SK-N-SH (cell line): ENCODE results near the gene RSU1. TPM values are rescaled to one million over a fixed set of nuclear protein-coding genes. Genes with fewer than 3 reads are reported as not detected.
"Not testable (repeated sequence)": the region's sequence is repeated elsewhere in the genome, so short reads cannot be mapped to it uniquely, and the experiment has no call there.

Experiments
- CTCF ChIA-PET: fragments of 300-600, 350-600 bp; formaldehyde crosslinking; extraction: SDS; loops from one replicate; lab custom pipeline; 2021; lab: Yijun Ruan, JAX
- POLR2A ChIA-PET: fragments of 350-600 bp; sonication (Branson Sonifier 250); formaldehyde crosslinking; extraction: SDS; loops from one replicate; lab custom pipeline; 2020; ENCODE audit warnings: antibody characterized with exemption, inconsistent platforms; lab: Yijun Ruan, JAX
- DNase-seq: peaks from one replicate; pipeline ENCODE4 v3.0.0; 2012
- H2AFZ ChIP-seq: fragments of 200-600 bp; sonication (generic); 2 replicates; pipeline ENCODE4 v1.8.1; 2016; ENCODE audit warnings: antibody characterized with exemption, mild to moderate bottlenecking, low read depth
- H3F3A ChIP-seq: fragments of 200-600 bp; sonication (generic); replicated peaks from 2 replicates; pipeline ENCODE3; 2016; ENCODE audit warnings: antibody characterized with exemption, mild to moderate bottlenecking; ENCODE audit not compliant: insufficient read depth
- H3K27ac ChIP-seq, 2 experiments: fragments of 200-500 bp in 1 of 2; fragments of 200-600 bp in 1 of 2; sonication (Bioruptor generic) in 1 of 2; sonication (generic), shearing (Covaris generic) in 1 of 2; 2 replicates each; pipeline versions ENCODE4 v1.5.1 to v1.6.1; 2014 to 2016; ENCODE audit warnings: low read depth in 2 of 2, inconsistent platforms in 1 of 2, low read length in 1 of 2, mild to moderate bottlenecking in 1 of 2, mixed read lengths in 1 of 2
- H3K27me3 ChIP-seq: fragments of 200-600 bp; sonication (generic), shearing (Covaris generic); 2 replicates; pipeline ENCODE4 v1.6.1; 2016; ENCODE audit warnings: mixed run types; ENCODE audit not compliant: insufficient read depth
- H3K36me3 ChIP-seq, 2 experiments: fragments of 200-500 bp in 1 of 2; fragments of 200-600 bp in 1 of 2; sonication (Bioruptor generic) in 1 of 2; sonication (generic) in 1 of 2; replicated peaks in 1 of 2; 2 replicates each; pipeline versions ENCODE3 to v1.5.1; 2014 to 2016; ENCODE audit warnings: low read length in 1 of 2, mild to moderate bottlenecking in 1 of 2; ENCODE audit not compliant: insufficient read depth in 2 of 2, control insufficient read depth in 1 of 2
- H3K4me1 ChIP-seq, 2 experiments: fragments of 200-500 bp in 1 of 2; fragments of 200-600 bp in 1 of 2; sonication (Bioruptor generic) in 1 of 2; sonication (generic), shearing (Covaris generic) in 1 of 2; 2 replicates each; pipeline versions ENCODE4 v1.5.1 to v1.6.1; 2014 to 2016; ENCODE audit warnings: low read depth in 1 of 2, low read length in 1 of 2, mixed run types in 1 of 2; ENCODE audit not compliant: insufficient read depth in 2 of 2, control insufficient read depth in 1 of 2
- H3K4me2 ChIP-seq: fragments of 200-600 bp; sonication (generic), shearing (Covaris generic); 2 replicates; pipeline ENCODE4 v1.6.1; 2017; ENCODE audit warnings: mixed run types
- H3K4me3 ChIP-seq, 2 experiments: fragments of 200-500 bp in 1 of 2; fragments of 200-600 bp in 1 of 2; sonication (Bioruptor generic) in 1 of 2; sonication (generic), shearing (Covaris generic) in 1 of 2; 2 replicates each; pipeline versions ENCODE4 v1.5.1 to v1.8.1; 2014 to 2016; ENCODE audit warnings: low read depth in 2 of 2, inconsistent platforms in 1 of 2, low read length in 1 of 2, mild to moderate bottlenecking in 1 of 2, mixed read lengths in 1 of 2, moderate library complexity in 1 of 2
- H3K79me2 ChIP-seq: fragments of 200-600 bp; sonication (generic); 2 replicates; pipeline ENCODE4 v1.8.1; 2017; ENCODE audit warnings: mild to moderate bottlenecking; ENCODE audit not compliant: insufficient read depth
- H3K9ac ChIP-seq: fragments of 200-600 bp; sonication (generic); 2 replicates; pipeline ENCODE4 v1.6.1; 2017; ENCODE audit warnings: mixed run types
- H3K9me2 ChIP-seq: fragments of 200-600 bp; sonication (generic); 2 replicates; pipeline ENCODE4 v1.6.1; 2017; ENCODE audit warnings: mixed run types
- H3K9me3 ChIP-seq: fragments of 200-600 bp; sonication (generic); 2 replicates; pipeline ENCODE4 v1.6.1; 2017; ENCODE audit warnings: mixed run types, mild to moderate bottlenecking, moderate library complexity
- H4K20me1 ChIP-seq: fragments of 200-600 bp; sonication (generic); 2 replicates; pipeline ENCODE4 v1.6.1; 2017; ENCODE audit warnings: mild to moderate bottlenecking, mixed run types; ENCODE audit not compliant: insufficient read depth
- ELF1 ChIP-seq: IDR thresholded peaks from 2 replicates; pipeline ENCODE4 v1.4.0; 2012
- EP300 ChIP-seq, 2 experiments: IDR thresholded peaks; 2 replicates each; pipeline versions ENCODE4 v1.4.0 to v1.6.1; 2012; ENCODE audit warnings: borderline replicate concordance in 1 of 2, low read depth in 1 of 2, low read length in 1 of 2
- GATA2 ChIP-seq: sonication (generic); formaldehyde crosslinking; IDR thresholded peaks from 2 replicates; pipeline ENCODE4 v1.5.0; 2020; ENCODE audit warnings: mild to moderate bottlenecking, missing genetic modification reagents
- IRF3 ChIP-seq: fragments of 150-350 bp; IDR thresholded peaks from 2 replicates; pipeline ENCODE4 v1.6.1; 2016; ENCODE audit warnings: mild to moderate bottlenecking, low read depth, low read length
- JUND ChIP-seq: IDR thresholded peaks from 2 replicates; pipeline ENCODE4 v1.4.0; 2012
- MEF2A ChIP-seq: IDR thresholded peaks from 2 replicates; pipeline ENCODE4 v1.4.0; 2012; ENCODE audit warnings: low read depth, borderline replicate concordance
- NFIC ChIP-seq: IDR thresholded peaks from 2 replicates; pipeline ENCODE4 v1.4.0; 2012; ENCODE audit warnings: borderline replicate concordance
- RCOR1 ChIP-seq: fragments of 150-350 bp; IDR thresholded peaks from 2 replicates; pipeline ENCODE4 v1.6.1; 2017; ENCODE audit warnings: antibody characterized with exemption, low read length
- SMC3 ChIP-seq: IDR thresholded peaks from 2 replicates; pipeline ENCODE4 v1.6.1; 2012; ENCODE audit warnings: low read depth, low read length, improper control_type of control experiment
- TAF1 ChIP-seq: IDR thresholded peaks from 2 replicates; pipeline ENCODE4 v1.6.1; 2012; ENCODE audit warnings: low read depth, mild to moderate bottlenecking, low read length, moderate library complexity, borderline replicate concordance
- WGBS: methylation state at CpG from one replicate; pipeline ENCODE4 v1.1.6; 2017; ENCODE audit warnings: low lambda C conversion rate; 5-methylcytosine and 5-hydroxymethylcytosine counted together
- polyA plus RNA-seq, 3 experiments: library from polyadenylated mRNA; depleted of rRNA; stranded (reverse); fragments of >200 nt; gene quantifications; 2 replicates each; pipeline ENCODE4 v1.2.3, GENCODE V29; 2012
- TF ChIP-seq, protein P1 (sequence below): IDR thresholded peaks from 2 replicates; pipeline ENCODE4 v1.4.0; 2012; ENCODE audit warnings: low read depth, borderline replicate concordance
- TF ChIP-seq, protein P2 (sequence below): IDR thresholded peaks from 2 replicates; pipeline ENCODE4 v1.4.0; 2012; ENCODE audit warnings: low read depth

The RSU1 gene
- polyA plus RNA-seq, 1 of the 3 experiments (the other 2 are of a cell fraction): 59.8 TPM

- Histone ChIP-seq H3K79me2 (peaks cover 9% of the 10 kb centered on the region; the same call in 1 of the 2 replicates), H3K4me1 (no peaks in the 10 kb centered on the region), H2AFZ (no peak overlapping the region), H3K36me3 (peaks cover 16 to 17% of the 10 kb centered on the region in 2 experiments), H4K20me1 (no peaks in the 10 kb centered on the region), H3K4me2 (no peak overlapping the region), H3K27ac (no peak overlapping the region), H3K9me3 (no peaks in the 10 kb centered on the region), H3K27me3 (no peaks in the 10 kb centered on the region), H3K4me3 (no peak overlapping the region), H3K9me2 (no peaks in the 10 kb centered on the region), H3F3A (no peaks in the 10 kb centered on the region), H3K9ac (no peak overlapping the region)
- DNase-seq: no peak
- WGBS: 86% methylated on average over 6 of the region's 6 CpGs
- ChIA-PET CTCF (no interaction called here), POLR2A (no interaction called here)
- TF ChIP-seq, protein P1, sequence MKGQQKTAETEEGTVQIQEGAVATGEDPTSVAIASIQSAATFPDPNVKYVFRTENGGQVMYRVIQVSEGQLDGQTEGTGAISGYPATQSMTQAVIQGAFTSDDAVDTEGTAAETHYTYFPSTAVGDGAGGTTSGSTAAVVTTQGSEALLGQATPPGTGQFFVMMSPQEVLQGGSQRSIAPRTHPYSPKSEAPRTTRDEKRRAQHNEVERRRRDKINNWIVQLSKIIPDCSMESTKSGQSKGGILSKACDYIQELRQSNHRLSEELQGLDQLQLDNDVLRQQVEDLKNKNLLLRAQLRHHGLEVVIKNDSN: no peak
- TF ChIP-seq, protein P2, sequence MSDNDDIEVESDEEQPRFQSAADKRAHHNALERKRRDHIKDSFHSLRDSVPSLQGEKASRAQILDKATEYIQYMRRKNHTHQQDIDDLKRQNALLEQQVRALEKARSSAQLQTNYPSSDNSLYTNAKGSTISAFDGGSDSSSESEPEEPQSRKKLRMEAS: no peak
- TF ChIP-seq MEF2A (no peak), SMC3 (no peak), ELF1 (no peak), EP300 (IDR thresholded peaks at IDR 0.05; ENCODE audit: borderline replicate concordance in 1 of 2, low read depth in 1 of 2, low read length in 1 of 2) (no peak), JUND (no peak)
These were observed 62.5 kb downstream of the RSU1 start for GRCh38 chr10:16754765-16755164.

- POLR2A ChIA-PET, H3K4me3 ChIP-seq, DNase-seq, CTCF ChIA-PET, H4K20me1 ChIP-seq, H3K9me3 ChIP-seq, H3K9ac ChIP-seq, H3K79me2 ChIP-seq, H3K4me1 ChIP-seq, H2AFZ ChIP-seq, H3K9me2 ChIP-seq, H3K4me2 ChIP-seq, H3K27me3 ChIP-seq, H3K27ac ChIP-seq, H3F3A ChIP-seq: not testable (repeated sequence)
- 94% methylated on average over 6 of the region's 6 CpGs for WGBS
- H3K36me3 ChIP-seq: peaks cover 21 to 22% of the 10 kb centered on the region in 2 experiments
These were observed 64.4 kb downstream of the RSU1 start for GRCh38 chr10:16752849-16753248.

- H3K9me2 ChIP-seq: no peaks in the 10 kb centered on the region
- H3K4me3 ChIP-seq: no peak overlapping the region
- ChIA-PET POLR2A (no interaction called here), CTCF (no interaction called here)
- no peak for TF ChIP-seq NFIC
- TF ChIP-seq GATA2 (CRISPR knock-in tag): no peak
- TF ChIP-seq IRF3: no peak
- no peak for TF ChIP-seq RCOR1
- TF ChIP-seq TAF1: no peak
- no peak overlapping the region for H2AFZ ChIP-seq
- no peaks in the 10 kb centered on the region for H3K27me3 ChIP-seq
- H3F3A ChIP-seq: no peaks in the 10 kb centered on the region
- peaks cover 2% of the 10 kb centered on the region; the same call in 1 of the 2 replicates for H3K79me2 ChIP-seq
- no peaks in the 10 kb centered on the region for H3K4me1 ChIP-seq
- H4K20me1 ChIP-seq: no peaks in the 10 kb centered on the region
- H3K9ac ChIP-seq: no peak overlapping the region
- WGBS: 92% methylated on average over 4 of the region's 4 CpGs
- no peaks in the 10 kb centered on the region for H3K9me3 ChIP-seq
- H3K4me2 ChIP-seq: no peak overlapping the region
- no peak for DNase-seq
- no peak overlapping the region for H3K27ac ChIP-seq
- peaks cover 16 to 21% of the 10 kb centered on the region in 2 experiments for H3K36me3 ChIP-seq
These were observed 65.1 kb downstream of the RSU1 start for GRCh38 chr10:16752099-16752498.
